NCI-H2196 (cell line): ENCODE results near the gene UBE2D2.
A peak's percentile ranks its signal among the peaks of the same experiment; 100 is the strongest.
"Not testable (repeated sequence)": the region's sequence is repeated elsewhere in the genome, so short reads cannot be mapped to it uniquely, and the experiment has no call there.

Source experiments
- DNase-seq: peaks from one replicate; lab custom pipeline; 2025; ENCODE audit not compliant: unreplicated experiment; lab: John Stamatoyannopoulos, UW

UBE2D2 gene

GRCh38 chr5:139546593-139546992, 14.5 kb upstream of the UBE2D2 start:
- not testable (repeated sequence) for DNase-seq

DNA sequence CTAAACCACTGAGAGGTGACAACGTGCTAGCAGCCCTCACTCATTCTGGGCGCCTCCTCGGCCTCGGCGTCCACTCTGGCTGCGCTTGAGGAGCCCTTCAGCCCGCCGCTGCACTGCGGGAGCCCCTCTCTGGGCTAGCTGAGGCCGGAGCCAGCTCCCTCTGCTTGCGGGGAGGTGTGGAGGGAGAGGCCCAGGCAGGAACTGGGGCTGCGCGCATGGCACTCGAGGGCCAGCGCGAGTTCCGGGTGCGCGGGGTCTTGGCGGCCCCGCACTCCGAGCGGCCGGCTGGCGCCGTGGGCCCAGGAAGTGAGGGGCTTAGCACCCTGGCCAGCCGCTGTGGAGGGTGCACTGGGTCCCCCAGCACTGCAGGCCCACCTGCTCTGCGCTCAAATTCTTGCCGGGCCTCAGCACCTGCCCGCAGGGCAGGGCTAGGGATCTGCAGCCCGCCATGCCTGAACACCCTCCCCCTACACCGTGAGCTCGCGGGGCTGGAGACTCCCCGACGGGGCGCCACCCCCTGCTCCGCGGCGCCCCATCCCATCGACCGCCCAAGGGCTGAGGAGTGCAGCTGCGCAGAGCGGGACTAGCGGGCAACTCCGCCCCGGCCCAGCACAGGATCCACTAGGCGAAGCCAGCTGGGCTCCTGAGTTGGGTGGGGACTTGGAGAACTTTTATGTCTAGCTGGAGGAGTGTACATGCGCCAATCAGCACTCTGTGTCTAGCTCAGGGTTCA, 11.8 kb upstream of the UBE2D2 start:
- DNase-seq: no peak

GRCh38 chr5:139550051-139550872, 10.9 kb upstream of the UBE2D2 start:
- DNase-seq: not testable (repeated sequence)

DNA sequence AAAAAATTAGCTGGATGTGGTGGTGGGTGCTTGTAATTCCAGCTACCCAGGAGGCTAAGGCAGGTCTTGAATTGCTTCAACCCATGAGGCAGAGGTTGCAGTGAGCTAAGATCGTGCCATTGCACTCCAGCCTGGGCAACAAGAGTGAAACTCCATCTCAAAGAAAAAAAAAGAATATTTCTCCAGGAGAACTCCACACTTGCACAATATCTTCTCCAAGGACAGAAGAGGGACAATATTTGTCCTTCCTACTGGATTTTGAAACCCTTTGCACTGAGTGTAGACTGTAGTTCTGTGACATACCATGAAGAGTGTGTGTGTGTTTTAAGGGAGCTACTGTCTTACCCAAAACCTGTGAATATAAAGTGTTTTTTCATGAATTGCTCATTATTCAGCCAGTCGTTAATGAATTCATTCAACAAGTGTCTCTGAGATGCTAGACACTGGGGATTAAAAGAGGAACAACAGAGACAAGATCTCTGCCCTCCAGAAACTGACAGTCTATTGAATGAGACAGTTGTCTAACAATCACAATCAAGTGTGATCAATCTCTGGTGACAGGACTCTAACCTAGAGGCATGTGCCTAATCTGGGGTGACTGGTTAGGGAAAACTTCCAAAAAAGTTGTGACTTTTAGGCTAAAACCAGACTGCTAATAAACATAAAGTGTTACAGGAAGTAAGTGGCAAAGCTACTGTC, 9.8 kb upstream of the UBE2D2 start:
- DNase-seq: no peak

DNA sequence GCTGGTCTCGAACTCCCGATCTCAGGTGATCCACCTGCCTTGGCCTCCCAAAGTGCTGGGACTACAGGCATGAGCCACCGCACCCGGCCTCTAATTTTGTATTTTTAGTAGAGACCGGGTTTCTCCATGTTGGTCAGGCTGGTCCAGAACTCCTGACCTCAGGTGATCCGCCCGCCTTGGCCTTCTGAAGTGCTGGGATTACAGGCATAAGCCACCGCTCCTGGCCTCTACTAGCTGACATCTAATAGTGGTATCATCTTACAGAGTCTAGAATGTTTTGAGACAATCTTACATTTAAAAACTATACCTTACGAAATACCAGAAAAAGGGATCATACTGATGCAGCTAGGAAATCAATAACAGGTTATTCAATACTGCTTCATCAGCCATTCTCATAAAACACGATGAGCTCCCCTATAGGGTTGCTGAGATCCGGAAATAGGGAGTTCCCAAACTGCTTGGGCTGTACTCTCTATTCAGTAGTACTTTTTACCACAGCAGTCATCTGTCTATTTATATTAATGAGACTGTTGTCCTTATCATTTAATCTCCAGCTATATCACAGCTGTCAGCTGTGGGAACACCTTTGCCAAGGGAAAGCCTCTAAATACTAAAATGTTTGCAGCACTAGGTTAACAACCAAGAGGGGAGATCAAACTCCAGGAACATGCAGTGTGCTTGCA, 8.1 kb upstream of the UBE2D2 start:
- no peak for DNase-seq

GRCh38 chr5:139554264-139554663, 6.9 kb upstream of the UBE2D2 start:
- DNase-seq: no peak

DNA sequence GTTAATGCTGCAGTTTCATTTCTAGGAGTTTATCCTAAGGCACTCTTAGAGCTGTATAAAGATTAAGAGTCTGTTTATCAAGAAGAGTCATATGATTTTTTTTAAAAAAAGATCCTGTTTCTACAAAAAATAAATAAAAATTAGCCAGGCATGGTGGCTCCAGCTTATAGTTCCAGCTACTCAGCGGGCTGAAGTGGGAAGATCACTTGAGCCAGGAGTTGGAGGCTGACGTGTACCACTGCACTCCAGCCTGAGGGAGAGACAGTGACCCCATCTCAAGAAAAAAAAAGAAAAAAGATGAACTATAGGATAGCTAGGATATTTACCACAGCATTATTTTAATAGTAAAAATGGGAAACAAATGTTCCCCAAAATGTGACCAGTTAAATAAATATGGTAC, 3.3 kb upstream of the UBE2D2 start:
- DNase-seq: no peak

DNA sequence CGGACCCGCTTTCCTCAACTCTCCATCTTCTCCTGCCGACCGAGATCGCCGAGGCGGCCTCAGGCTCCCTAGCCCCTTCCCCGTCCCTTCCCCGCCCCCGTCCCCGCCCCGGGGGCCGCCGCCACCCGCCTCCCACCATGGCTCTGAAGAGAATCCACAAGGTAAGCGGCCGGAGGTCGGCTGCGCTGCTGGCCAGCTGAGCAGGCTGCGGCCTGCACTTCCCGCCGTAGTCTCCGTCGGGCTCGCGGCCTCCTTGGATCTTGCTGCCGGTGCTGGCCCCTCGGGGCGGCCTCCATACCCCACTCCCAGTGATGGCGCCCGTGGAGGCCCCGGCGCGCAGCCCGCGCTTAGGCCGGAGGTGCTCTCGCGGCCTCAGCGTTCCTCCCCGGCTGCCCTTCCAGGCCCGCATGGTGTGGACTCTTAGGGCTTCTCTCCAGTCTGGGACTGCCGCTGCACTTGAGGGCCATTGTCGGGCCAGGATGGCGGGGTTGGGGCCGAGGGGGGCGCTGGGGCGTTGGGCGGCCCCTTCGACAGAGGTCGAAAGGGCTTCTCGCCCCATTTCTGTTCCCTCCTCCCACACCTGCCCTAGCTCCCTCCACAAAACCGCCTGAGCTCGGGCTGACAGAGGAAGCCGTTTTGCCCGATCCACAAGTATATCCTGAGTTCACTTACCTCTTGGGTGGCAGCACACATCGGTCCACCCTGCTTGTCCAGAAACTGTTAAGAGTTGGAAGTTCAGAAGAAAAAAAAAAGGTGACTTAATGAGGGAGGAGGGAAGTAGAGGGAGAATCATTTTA, 714 bp downstream of the UBE2D2 start:
- DNase-seq: no peak

GRCh38 chr5:139562847-139563246, 1.7 kb downstream of the UBE2D2 start:
- no peak for DNase-seq

- no peak for DNase-seq
Measured at GRCh38 chr5:139565411-139566305, 4.5 kb downstream of the UBE2D2 start.

DNA sequence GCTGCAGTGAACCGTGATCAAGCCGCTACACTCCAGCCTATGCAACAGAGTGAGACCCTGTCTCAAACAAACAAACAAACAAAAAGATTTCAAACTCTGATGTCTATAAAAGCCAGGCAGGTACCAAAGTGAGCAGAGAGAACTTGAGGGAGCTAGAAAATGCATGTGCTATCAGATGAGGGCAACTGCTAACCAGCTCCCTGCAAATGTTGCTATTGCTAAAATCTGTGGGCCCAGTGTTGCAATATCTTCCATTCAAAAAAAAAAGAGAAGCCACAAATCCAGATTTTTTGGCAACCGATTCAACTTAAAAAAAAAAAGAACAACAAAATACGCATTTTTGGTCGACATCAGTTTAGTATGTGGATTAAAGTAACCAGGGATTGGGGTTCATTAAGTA, 5.5 kb downstream of the UBE2D2 start:
- DNase-seq: no peak

GRCh38 chr5:139569270-139569955, 8.3 kb downstream of the UBE2D2 start:
- DNase-seq: no peak

DNA sequence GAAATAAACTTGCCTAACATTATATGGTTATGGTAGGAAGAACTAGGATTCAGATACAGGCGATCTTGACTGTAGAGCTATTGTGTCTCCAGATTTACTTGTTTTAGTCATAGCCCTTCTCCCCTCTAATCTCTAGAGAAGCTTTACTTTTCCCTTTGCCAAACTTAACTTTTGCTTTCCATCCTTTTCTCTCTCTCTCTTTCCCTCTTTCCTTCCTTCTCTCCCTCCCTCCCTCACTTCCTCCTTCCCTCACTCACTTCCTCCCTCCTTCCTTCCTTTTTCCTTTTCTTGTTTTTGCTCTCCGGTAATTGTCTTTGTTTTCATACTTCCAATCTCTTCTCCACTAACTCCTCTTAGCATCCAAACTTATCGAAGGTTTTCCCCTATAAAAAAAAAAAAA, 10.4 kb downstream of the UBE2D2 start:
- no peak for DNase-seq

DNA sequence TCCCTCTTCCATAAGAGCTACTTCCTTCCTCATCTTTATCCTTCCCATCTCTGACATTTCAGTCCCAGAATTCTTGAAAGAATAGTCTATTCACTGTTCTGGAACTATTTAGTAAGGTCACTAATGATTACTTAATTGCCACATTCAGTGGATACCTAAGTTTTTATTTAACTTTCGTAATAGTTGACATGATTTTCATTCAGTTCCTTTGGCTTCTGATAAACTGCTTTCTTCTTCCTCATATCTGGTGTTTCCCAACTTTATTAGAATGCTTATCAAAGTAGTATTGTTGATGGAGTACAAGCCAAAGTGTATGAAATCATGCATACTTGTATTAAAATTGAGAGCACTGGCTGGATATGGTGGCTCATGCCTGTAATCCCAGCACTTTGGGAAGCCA, 10.8 kb downstream of the UBE2D2 start:
- no peak for DNase-seq

GRCh38 chr5:139574641-139575312, 13.6 kb downstream of the UBE2D2 start:
- DNase-seq: peak; percentile 37

DNA sequence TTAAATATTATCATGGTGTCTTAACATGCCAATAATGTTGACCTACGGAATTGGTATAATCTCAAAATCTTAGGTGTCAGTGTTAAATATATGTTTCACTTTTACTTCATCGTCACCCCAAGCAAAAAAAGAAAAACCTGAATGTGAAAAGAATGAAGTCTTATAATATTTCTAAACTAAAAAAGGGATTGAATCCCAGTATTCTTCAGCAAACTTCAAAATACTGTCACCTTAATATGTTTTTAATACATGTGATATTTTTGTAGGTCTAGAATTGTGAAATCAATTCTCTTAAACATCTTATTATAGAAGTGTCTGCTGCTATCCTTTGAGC, 14.1 kb downstream of the UBE2D2 start:
- DNase-seq: no peak

GRCh38 chr5:139575751-139576150, 14.6 kb downstream of the UBE2D2 start:
- DNase-seq: no peak

DNA sequence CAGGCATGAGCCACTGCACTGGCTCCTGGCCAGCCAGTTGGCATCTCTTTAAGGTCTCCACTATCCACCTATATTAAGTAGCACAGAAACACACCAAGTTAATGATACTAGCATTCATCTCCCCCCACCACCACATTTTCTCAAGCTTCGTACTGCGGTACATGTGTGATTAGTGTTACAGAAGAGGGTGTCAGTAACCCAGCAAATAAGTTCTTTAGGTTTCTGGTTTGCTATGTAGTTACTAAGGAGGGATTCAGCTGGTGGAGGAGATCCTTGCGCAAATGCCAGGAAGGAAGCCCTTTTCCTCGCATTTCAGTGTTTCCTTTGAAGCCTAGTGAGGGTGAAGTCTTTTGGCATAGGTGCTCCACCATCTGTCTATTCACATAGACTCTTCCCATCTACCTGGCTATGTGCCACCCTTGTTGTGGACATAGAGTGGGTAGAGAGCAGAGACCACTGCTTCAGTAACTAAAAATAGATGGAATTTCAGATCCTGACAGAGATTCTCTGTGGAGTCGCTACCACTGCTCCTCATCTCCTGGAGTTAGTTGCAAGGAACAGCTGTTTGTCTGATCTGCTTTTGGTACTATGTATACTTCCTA, 16.7 kb downstream of the UBE2D2 start:
- DNase-seq: no peak
